Suprapubic skin (tissue), 4 donors: ENCODE data around the gene PROZ. TPM values are rescaled to one million over a fixed set of nuclear protein-coding genes. Genes with fewer than 3 reads are reported as not detected.

ENCODE experiments used
- DNase-seq, 2 donors: peaks; one replicate each; pipeline ENCODE4 v3.0.0-alpha.2; 2019; ENCODE audit warnings: low spot score in 2 of 2
- H3K27ac ChIP-seq: fragments of 200-600 bp; sonication (generic); one replicate; pipeline ENCODE4 v1.5.1; 2019
- H3K27me3 ChIP-seq: fragments of 200-600 bp; sonication (generic); one replicate; pipeline ENCODE4 v1.5.1; 2019
- H3K36me3 ChIP-seq: fragments of 200-600 bp; sonication (generic); one replicate; pipeline ENCODE4 v1.5.1; 2019
- H3K4me1 ChIP-seq: fragments of 200-600 bp; sonication (generic); one replicate; pipeline ENCODE4 v1.5.1; 2019
- H3K4me3 ChIP-seq: fragments of 200-600 bp; sonication (generic); one replicate; pipeline ENCODE4 v1.5.1; 2019; ENCODE audit warnings: mild to moderate bottlenecking
- H3K9me3 ChIP-seq: fragments of 200-600 bp; sonication (generic); one replicate; pipeline ENCODE4 v1.5.1; 2019
- CTCF ChIP-seq, 2 donors: fragments of 200-600 bp in 1 of 2; fragments of 450-650 bp in 1 of 2; sonication (generic) in 1 of 2; IDR thresholded peaks; one replicate each; pipeline ENCODE4 v1.5.1; 2016 to 2019; ENCODE audit warnings: antibody characterized with exemption in 2 of 2, mild to moderate bottlenecking in 1 of 2, moderate library complexity in 1 of 2
- EP300 ChIP-seq: sonication (generic); formaldehyde crosslinking; IDR thresholded peaks from one replicate; pipeline ENCODE4 v1.6.1; 2017; ENCODE audit warnings: antibody characterized with exemption
- POLR2A ChIP-seq, 2 donors: fragments of 450-650 bp; IDR thresholded peaks; one replicate each; pipeline ENCODE4 v1.6.1; 2017; ENCODE audit warnings: antibody characterized with exemption in 2 of 2, mild to moderate bottlenecking in 2 of 2, moderate library complexity in 2 of 2
- POLR2AphosphoS5 ChIP-seq, 3 donors: sonication (generic); formaldehyde crosslinking; IDR thresholded peaks; one replicate each; pipeline ENCODE4 v1.6.1; 2017; ENCODE audit warnings: antibody characterized with exemption in 3 of 3
- WGBS: methylation state at CpG from one replicate; pipeline ENCODE4 v1.1.5; 2018; 5-methylcytosine and 5-hydroxymethylcytosine counted together
- total RNA-seq, 4 donors: library from RNA; depleted of rRNA; stranded (reverse); fragments of >200 nt; gene quantifications; one replicate each; pipeline ENCODE4 v1.1.0, GENCODE V29; 2016

Gene PROZ
- total RNA-seq, 4 donors from 2014 or later = not detected

DNA sequence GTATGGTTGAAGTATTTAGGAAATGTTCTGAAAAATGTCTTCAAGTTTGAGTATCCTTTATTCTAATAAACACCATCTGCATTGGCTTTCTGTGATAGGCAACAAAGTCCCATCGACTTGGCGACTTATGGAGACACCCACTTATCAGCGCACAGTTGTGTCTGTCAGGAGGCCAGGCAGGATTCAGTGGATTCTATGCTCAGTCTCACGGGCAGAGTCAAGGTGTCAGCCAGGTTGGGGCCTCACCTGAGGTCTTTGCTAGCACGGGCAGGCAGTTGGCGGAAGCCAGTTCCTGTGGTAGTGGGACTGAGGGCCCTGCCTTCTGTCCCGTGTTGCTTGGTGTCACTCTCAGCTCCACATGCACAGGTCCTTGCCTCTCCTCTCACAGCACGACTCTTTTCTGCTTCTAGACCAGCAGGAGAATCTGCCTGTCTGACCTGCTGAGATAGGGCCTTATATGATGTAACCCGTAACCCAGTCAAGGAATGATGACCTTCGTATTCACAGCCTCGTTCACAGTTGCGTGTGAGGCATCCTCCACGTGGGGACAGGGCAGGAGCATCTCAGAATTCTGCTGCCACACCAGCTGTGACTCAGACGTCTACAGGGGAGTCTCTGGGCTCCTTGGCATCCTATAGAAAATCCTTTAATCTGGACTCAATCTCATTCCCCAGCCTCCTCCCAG, 61.0 kb downstream of the PROZ start:
- Histone ChIP-seq H3K36me3 (peaks cover 38% of the 10 kb centered on the region), H3K27me3 (no peaks in the 10 kb centered on the region), H3K27ac (no peak overlapping the region), H3K4me3 (no peak overlapping the region), H3K4me1 (peaks cover 27% of the 10 kb centered on the region), H3K9me3 (no peaks in the 10 kb centered on the region)
- TF ChIP-seq EP300 = no peak
- TF ChIP-seq CTCF (IDR thresholded peaks at IDR 0.05) = no peak
- no peak for TF ChIP-seq POLR2AphosphoS5 (IDR thresholded peaks at IDR 0.05)
- no peak for TF ChIP-seq POLR2A (IDR thresholded peaks at IDR 0.05)
- WGBS = 83% methylated on average over 12 of the region's 14 CpGs
- no peak for DNase-seq

DNA sequence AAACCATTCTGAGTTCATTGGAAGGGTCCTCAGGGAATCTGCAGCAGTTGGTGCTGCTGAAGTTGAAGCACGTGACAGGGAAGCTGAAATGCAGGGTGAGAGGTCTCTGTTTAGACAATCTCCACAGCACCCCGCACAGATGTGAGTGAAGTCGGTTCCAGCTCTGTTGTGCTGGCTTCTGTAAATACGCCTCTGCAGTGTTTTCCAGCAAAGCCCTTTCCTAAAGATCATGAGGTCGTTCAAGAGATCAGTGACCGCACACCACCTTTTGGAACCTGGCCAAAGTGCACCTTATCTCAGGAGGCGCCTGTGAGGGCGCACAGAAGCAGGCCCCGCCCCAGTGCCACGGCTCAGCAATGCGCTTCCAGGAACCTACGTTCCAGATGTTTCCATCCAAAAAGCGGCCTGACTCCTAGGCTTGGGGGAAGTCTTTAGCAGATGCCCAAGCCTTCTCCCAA, 61.7 kb downstream of the PROZ start:
- Histone ChIP-seq H3K36me3 (peaks cover 45% of the 10 kb centered on the region), H3K27ac (no peak overlapping the region)
- no peak for DNase-seq

DNA sequence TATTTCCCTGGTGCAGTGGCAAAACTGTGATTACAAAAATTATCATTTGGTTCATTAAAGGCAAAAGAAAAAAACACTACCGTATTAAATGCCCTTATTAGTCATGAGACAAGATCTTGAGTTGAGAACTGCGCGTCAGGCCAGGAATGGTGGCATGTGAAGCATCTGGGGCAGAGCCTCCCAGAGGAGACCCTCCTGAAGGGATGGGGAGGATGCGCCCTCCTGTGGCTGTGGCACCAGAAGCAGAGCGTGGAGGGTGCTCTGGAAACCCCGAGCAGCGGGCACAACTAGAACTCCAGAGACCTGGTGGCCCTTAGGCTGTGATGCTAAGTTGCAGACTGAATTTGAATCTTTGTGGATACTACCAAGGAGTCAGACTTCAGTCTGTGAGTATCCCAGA, 62.4 kb downstream of the PROZ start:
- TF ChIP-seq POLR2AphosphoS5 (IDR thresholded peaks at IDR 0.05) (no peak), POLR2A (IDR thresholded peaks at IDR 0.05) (no peak), EP300 (no peak)
- 80% methylated on average over 6 of the region's 7 CpGs for WGBS
- H3K4me3 ChIP-seq = no peak overlapping the region
- H3K9me3 ChIP-seq = no peaks in the 10 kb centered on the region
- H3K4me1 ChIP-seq = peaks cover 15% of the 10 kb centered on the region
- no peaks in the 10 kb centered on the region for H3K27me3 ChIP-seq
- no peak for DNase-seq
- H3K36me3 ChIP-seq = peaks cover 52% of the 10 kb centered on the region
- H3K27ac ChIP-seq = no peak overlapping the region

More for the DNA sequence above, 61.7 kb downstream of the PROZ start:
- TF ChIP-seq CTCF (IDR thresholded peaks at IDR 0.05) (no peak), POLR2A (IDR thresholded peaks at IDR 0.05) (no peak)
- peaks cover 22% of the 10 kb centered on the region for H3K4me1 ChIP-seq
- 93% methylated on average over 7 of the region's 13 CpGs for WGBS
- no peak overlapping the region for H3K4me3 ChIP-seq
- no peaks in the 10 kb centered on the region for H3K27me3 ChIP-seq
- no peaks in the 10 kb centered on the region for H3K9me3 ChIP-seq

Other genes starting within 250 kb of the PROZ start
- 100 to 1,000 TPM in 1 of 4 donors, 10 to 100 TPM in 3; 25.4 to 144 (median 50.0) TPM for gene MCF2L, start 189.4 kb upstream of the PROZ start, total RNA-seq
- not detected for gene F7, start 52.9 kb upstream of the PROZ start, total RNA-seq
- gene F10, start 35.8 kb upstream of the PROZ start, total RNA-seq = 1 to 10 TPM; 4.9 to 7.8 (median 6.7) TPM
- gene PCID2, start 50.0 kb downstream of the PROZ start, total RNA-seq = 10 to 100 TPM; 33.2 to 99.5 (median 49.5) TPM
- gene CUL4A, start 51.0 kb downstream of the PROZ start, total RNA-seq = 100 to 1,000 TPM in 3 of 4 donors, 10 to 100 TPM in 1; 95.6 to 221 (median 119) TPM
- 100 to 1,000 TPM; 131 to 255 (median 222) TPM for gene LAMP1, start 138.6 kb downstream of the PROZ start, total RNA-seq
- 10 to 100 TPM; 23.5 to 40.8 (median 32.2) TPM for gene GRTP1, start 205.5 kb downstream of the PROZ start, total RNA-seq